M059J (cell line): Measurements from ENCODE around the gene MARCHF9. TPM values are rescaled to one million over a fixed set of nuclear protein-coding genes. Genes with fewer than 3 reads are reported as not detected.

ENCODE experiments used
- DNase-seq: peaks from one replicate; pipeline ENCODE4 v3.0.0-alpha.2; 2012; ENCODE audit warnings: low read depth
- total RNA-seq: library from RNA; depleted of rRNA; stranded (reverse); fragments of >200 nt; shearing (Covaris generic); gene quantifications from 2 replicates; pipeline ENCODE4 v1.2.3, GENCODE V29; 2014

The MARCHF9 gene
- total RNA-seq, 1 experiment from 2014 or later = 6.7 TPM

- peak; percentile 40 for DNase-seq
Observed at GRCh38 chr12:57737467-57738460, 17.1 kb upstream of the MARCHF9 start.

GRCh38 chr12:57738661-57739237 is 16.2 kb upstream of the MARCHF9 start, which contains the start of gene AGAP2:
AGAP2 (minus strand) TSS chr12:57738742; CDS start chr12:57738246, 496 bp downstream.
- no peak for DNase-seq

GRCh38 chr12:57739387-57739786 is 15.5 kb upstream of the MARCHF9 start:
- DNase-seq = no peak

- no peak for DNase-seq
Observed at GRCh38 chr12:57739914-57740538, 14.9 kb upstream of the MARCHF9 start.

- no peak for DNase-seq
Observed at GRCh38 chr12:57740656-57741412, 14.1 kb upstream of the MARCHF9 start.

GRCh38 chr12:57741413-57741789 is 13.5 kb upstream of the MARCHF9 start:
- no peak for DNase-seq

GRCh38 chr12:57741844-57742738 is 12.8 kb upstream of the MARCHF9 start:
- DNase-seq = no peak

GRCh38 chr12:57743769-57744168 is 11.1 kb upstream of the MARCHF9 start:
- DNase-seq = no peak

- no peak for DNase-seq
Observed at GRCh38 chr12:57744194-57744776, 10.6 kb upstream of the MARCHF9 start.

- DNase-seq = peak; percentile 98
Observed at GRCh38 chr12:57744777-57745484, 10.0 kb upstream of the MARCHF9 start, which contains the start of gene TSPAN31. TSPAN31 (plus strand) TSS chr12:57745039; CDS start chr12:57745155, 116 bp downstream.

- no peak for DNase-seq
Observed at GRCh38 chr12:57745485-57745881, 9.4 kb upstream of the MARCHF9 start.

GRCh38 chr12:57746025-57746424 is 8.9 kb upstream of the MARCHF9 start:
- no peak for DNase-seq

- DNase-seq = no peak
Observed at GRCh38 chr12:57749061-57749460, 5.8 kb upstream of the MARCHF9 start.

GRCh38 chr12:57750561-57751431 is 4.1 kb upstream of the MARCHF9 start:
- DNase-seq = no peak

GRCh38 chr12:57751432-57751787 is 3.5 kb upstream of the MARCHF9 start:
- no peak for DNase-seq

- DNase-seq = peak; percentile 99
Observed at GRCh38 chr12:57751788-57752667, 2.9 kb upstream of the MARCHF9 start, which contains the start of gene CDK4. CDK4 (minus strand) TSS chr12:57752310; CDS start chr12:57751717, 593 bp downstream.

GRCh38 chr12:57752668-57753000 is 2.3 kb upstream of the MARCHF9 start:
- no peak for DNase-seq
